Stimulated activated CD4-positive, alpha-beta T cell treated with anti-CD3 and anti-CD28 coated beads, Interleukin-12 subunit alpha, Interleukin-12 subunit beta, amount 100 ng/mL, for 48 hours (primary cell): ENCODE measurements around the gene PTPRO.

Experiments used
- DNase-seq, 3 donors: peaks; one replicate each; pipeline ENCODE4 v3.0.0-alpha.2; 2020; ENCODE audit warnings: low read depth in 2 of 3, low spot score in 1 of 3

The PTPRO gene

GRCh38 chr12:15522574-15523187, 200.4 kb downstream of the PTPRO start:
- no peak for DNase-seq

GRCh38 chr12:15525441-15525840, 203.1 kb downstream of the PTPRO start:
- no peak for DNase-seq

- no peak for DNase-seq
Measured at GRCh38 chr12:15526033-15526432, 203.7 kb downstream of the PTPRO start.

- no peak for DNase-seq
Measured at GRCh38 chr12:15527201-15528080, 205.1 kb downstream of the PTPRO start.

- DNase-seq, result no peak
Measured at GRCh38 chr12:15528666-15529065, 206.4 kb downstream of the PTPRO start.

- no peak for DNase-seq
Measured at GRCh38 chr12:15530361-15530760, 208.1 kb downstream of the PTPRO start.

DNA sequence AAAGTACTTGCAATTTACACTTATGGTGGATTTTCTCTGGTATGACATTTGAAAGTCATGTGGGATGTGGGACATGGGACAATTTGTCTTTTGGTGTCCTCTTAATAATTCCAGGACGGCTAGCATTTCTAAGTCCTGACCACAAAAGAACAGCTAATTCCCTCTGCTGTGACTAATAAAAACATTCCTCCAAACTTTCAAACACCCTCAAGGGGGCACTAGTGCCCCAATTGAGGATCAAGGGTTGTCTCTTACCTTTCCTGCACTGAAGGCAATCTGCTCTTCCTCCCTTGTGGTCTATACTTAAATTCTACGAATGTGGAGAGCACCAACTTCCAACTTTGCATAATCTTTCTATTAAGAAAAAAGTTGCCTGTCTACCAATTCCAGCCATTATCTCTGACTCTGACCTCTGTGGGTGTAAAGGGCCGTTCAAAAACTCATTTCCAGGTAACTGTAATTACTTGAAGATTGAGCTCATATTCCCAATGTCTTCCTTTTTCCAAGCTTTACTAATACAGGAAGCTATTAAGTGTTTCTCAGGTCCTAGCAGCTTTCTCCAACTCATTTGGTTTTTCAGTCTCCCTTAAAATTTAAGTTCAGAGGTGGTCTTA, 210.2 kb downstream of the PTPRO start:
- DNase-seq, result peak in 2 of 3 donors; percentile 36 to 46

GRCh38 chr12:15534322-15534721, 212.0 kb downstream of the PTPRO start:
- no peak for DNase-seq

DNA sequence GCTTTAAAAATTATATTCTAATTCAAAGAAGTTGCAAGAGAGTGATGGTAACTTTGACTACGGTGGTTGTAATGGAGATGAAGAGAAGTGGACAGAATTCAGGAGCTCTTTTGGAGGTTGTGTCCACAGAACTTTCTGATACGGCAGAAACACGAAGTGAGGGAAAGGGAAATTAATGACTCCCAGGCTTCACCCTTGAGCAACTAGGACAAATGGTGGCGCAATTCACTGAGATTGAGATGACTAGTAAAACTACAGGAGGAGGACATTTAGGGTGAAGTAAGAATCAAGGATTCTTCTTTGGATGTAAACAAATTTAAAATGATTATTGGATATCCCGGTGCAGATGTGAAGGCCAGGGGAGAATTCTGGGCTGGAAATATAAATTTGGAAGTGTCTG, 212.6 kb downstream of the PTPRO start:
- DNase-seq, result no peak

DNA sequence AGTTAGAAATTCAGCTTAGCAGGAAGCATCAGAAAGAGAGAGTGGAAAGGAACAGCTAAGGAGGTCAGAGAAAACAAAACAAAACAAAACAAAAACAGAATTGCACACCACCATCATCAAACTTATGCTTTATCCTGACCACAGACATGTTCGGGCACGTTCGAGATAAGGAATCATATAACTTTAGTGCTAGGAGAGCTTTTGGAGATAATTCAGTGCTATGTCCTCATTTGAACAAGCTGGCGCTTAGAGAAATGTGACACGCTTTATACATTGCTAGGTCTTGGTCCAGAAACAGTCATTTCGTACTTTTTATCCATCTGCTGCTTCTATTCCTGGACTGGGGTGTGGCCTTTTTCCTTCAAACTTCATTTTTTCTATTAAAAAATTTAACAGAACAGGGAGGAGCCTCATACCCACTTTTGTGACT, 213.1 kb downstream of the PTPRO start:
- DNase-seq, result no peak

- no peak for DNase-seq
Measured at GRCh38 chr12:15536446-15536845, 214.1 kb downstream of the PTPRO start.

DNA sequence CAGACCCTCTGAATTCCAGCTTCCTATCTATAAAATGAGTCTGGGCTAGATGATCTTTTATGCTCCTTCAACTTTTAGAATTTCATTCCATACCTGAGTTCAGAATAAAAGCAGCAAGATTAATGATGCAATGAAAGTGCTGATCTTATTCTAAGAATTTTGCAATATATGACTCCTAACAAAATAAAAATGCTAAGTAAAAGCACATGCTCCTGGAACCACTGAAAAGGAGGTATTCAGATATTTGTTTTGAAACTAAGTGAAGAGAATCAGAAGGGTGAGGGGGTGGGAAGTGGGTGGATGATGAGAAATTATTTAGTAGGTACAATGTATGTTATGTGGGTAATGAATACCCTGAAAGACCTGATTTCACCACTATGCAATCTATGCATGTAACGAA, 216.6 kb downstream of the PTPRO start:
- no peak for DNase-seq

DNA sequence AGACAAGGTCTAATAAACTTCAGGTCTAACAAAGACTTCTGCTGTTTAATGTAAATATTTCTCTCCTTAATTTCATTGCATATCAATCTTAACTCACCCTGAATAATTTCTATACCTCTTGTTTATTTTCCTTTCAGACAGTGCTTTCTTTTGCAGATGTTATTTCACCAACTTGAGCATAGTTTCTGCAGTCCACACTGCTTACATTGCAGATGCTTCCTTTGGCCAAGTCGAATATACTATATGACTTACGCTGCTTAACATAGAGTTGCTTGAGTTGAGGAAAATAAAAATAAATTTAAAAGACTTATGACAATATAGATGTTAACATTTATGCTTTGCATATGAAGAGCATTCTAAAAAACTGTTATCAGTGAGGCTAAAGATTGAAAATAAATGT, 217.7 kb downstream of the PTPRO start:
- no peak for DNase-seq

GRCh38 chr12:15540469-15540872, 218.2 kb downstream of the PTPRO start:
- DNase-seq, result no peak

- no peak for DNase-seq
Measured at GRCh38 chr12:15541996-15542631, 219.8 kb downstream of the PTPRO start.

- DNase-seq, result no peak
Measured at GRCh38 chr12:15543347-15543746, 221.0 kb downstream of the PTPRO start.

GRCh38 chr12:15544589-15544988, 222.3 kb downstream of the PTPRO start:
- DNase-seq, result no peak

GRCh38 chr12:15545334-15545733, 223.0 kb downstream of the PTPRO start:
- DNase-seq, result no peak

DNA sequence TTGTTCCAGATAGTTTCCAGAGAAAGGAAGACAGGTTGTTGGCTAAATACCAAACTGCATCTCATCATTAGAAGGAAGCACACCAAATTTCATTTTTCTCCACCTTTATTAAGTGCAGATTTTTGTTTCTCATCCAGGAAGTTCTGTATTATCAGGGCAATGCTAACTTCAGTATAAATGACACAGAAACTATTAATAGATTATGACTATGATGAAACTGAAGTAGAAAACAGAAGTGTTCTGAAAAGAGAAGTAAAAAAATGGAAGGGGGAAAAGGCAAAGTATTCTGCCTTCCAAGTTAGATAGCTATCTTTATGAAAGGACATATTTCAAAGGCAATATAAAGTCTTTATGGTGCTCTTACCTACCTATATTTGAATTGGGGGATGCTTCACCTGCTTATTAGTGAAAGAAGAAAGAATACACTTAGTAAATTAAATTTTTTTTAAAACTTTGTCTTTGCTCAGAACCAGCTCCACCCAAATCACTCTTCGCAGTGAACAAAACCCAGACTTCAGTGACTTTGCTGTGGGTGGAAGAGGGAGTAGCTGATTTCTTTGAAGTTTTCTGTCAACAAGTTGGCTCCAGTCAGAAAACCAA, 223.9 kb downstream of the PTPRO start:
- no peak for DNase-seq

- no peak for DNase-seq
Measured at GRCh38 chr12:15547063-15547462, 224.8 kb downstream of the PTPRO start.

- no peak for DNase-seq
Measured at GRCh38 chr12:15547691-15548090, 225.4 kb downstream of the PTPRO start.
